GM10266 (cell line): ENCODE data around the gene AP5Z1.

Source experiments
- DNase-seq: peaks from one replicate; pipeline ENCODE4 v3.0.0; 2012; ENCODE audit errors: extremely low spot score
- CTCF ChIP-seq: IDR thresholded peaks from 2 replicates; pipeline ENCODE4 v1.5.1; 2012; ENCODE audit warnings: mild to moderate bottlenecking, low read depth; ENCODE audit not compliant: control insufficient read depth, insufficient read depth; ENCODE audit errors: missing control alignments

AP5Z1 gene

GRCh38 chr7:4815609-4816418 is 40.4 kb downstream of the AP5Z1 start:
- DNase-seq, result no peak
- peak; percentile 17 for TF ChIP-seq CTCF

GRCh38 chr7:4816419-4817080 is 41.1 kb downstream of the AP5Z1 start:
- DNase-seq, result no peak
- TF ChIP-seq CTCF, result no peak

GRCh38 chr7:4817178-4817901 is 41.9 kb downstream of the AP5Z1 start:
- TF ChIP-seq CTCF, result no peak
- no peak for DNase-seq

GRCh38 chr7:4818000-4818794 is 42.8 kb downstream of the AP5Z1 start:
- no peak for TF ChIP-seq CTCF
- no peak for DNase-seq

GRCh38 chr7:4819560-4820404 is 44.4 kb downstream of the AP5Z1 start:
- DNase-seq, result no peak
- TF ChIP-seq CTCF, result no peak

GRCh38 chr7:4820405-4820966 is 45.1 kb downstream of the AP5Z1 start:
- DNase-seq, result no peak
- TF ChIP-seq CTCF, result no peak
